Uterus (tissue), 4 donors: Measurements from ENCODE around the gene SLC7A5. TPM values are rescaled to one million over a fixed set of nuclear protein-coding genes. Genes with fewer than 3 reads are reported as not detected.

ENCODE experiments used
- DNase-seq, 2 donors: peaks; one replicate each; pipeline ENCODE4 v3.0.0-alpha.2; 2019 to 2020
- H3K27ac ChIP-seq, 2 donors: fragments of 200-600 bp; sonication (generic); 1 replicate in 1 of 2; 2 replicates in 1 of 2; pipeline ENCODE4 v1.5.1; 2016 to 2018
- H3K27me3 ChIP-seq, 2 donors: fragments of 200-600 bp; sonication (generic); one replicate each; pipeline ENCODE4 v1.5.1; 2018 to 2019; ENCODE audit warnings: control low read depth in 1 of 2
- H3K36me3 ChIP-seq, 2 donors: fragments of 200-600 bp; sonication (generic); one replicate each; pipeline ENCODE4 v1.5.1; 2019; ENCODE audit warnings: control low read depth in 1 of 2
- H3K4me1 ChIP-seq, 2 donors: fragments of 200-600 bp; sonication (generic); one replicate each; pipeline ENCODE4 v1.5.1; 2018 to 2019; ENCODE audit warnings: control low read depth in 1 of 2
- H3K4me3 ChIP-seq, 2 donors: fragments of 200-600 bp; sonication (generic); 1 replicate in 1 of 2; 2 replicates in 1 of 2; pipeline ENCODE4 v1.5.1; 2018 to 2019; ENCODE audit warnings: mild to moderate bottlenecking in 1 of 2
- H3K9me3 ChIP-seq, 2 donors: fragments of 200-600 bp; sonication (generic); one replicate each; pipeline ENCODE4 v1.5.1; 2019; ENCODE audit warnings: control low read depth in 1 of 2
- CTCF ChIP-seq, 4 experiments: fragments of 200-600 bp in 2 of 4; fragments of 450-650 bp in 2 of 4; sonication (generic) in 2 of 4; IDR thresholded peaks; one replicate each; pipeline ENCODE4 v1.5.1; 2016 to 2019; ENCODE audit warnings: antibody characterized with exemption in 4 of 4, mild to moderate bottlenecking in 2 of 4, moderate library complexity in 1 of 4
- POLR2A ChIP-seq, 2 donors: fragments of 450-650 bp; IDR thresholded peaks; one replicate each; pipeline ENCODE4 v1.6.1; 2016; ENCODE audit warnings: antibody characterized with exemption in 2 of 2, mild to moderate bottlenecking in 1 of 2, moderate library complexity in 1 of 2
- intact Hi-C: fragments of 100-400 bp; cut with DNase I; formaldehyde crosslinking; loops from one replicate; pipeline ENCODE4 v1.15.1; 2023; ENCODE audit warnings: low total_unique reads
- microRNA-seq: library from miRNA; unstranded; fragments of <30 nt; microRNA quantifications from one replicate; pipeline ENCODE4, GENCODE V29; 2016; ENCODE audit warnings: borderline microRNAs expressed, borderline replicate concordance
- small RNA-seq: library from RNA; depleted of rRNA; stranded (forward); fragments of <200 nt; gene quantifications from one replicate; pipeline ENCODE3, GENCODE V24; 2016
- total RNA-seq, 4 donors: library from RNA; depleted of rRNA in 3 of 4; stranded (reverse); fragments of >200 nt in 3 of 4; gene quantifications; one replicate each; pipeline versions ENCODE4 v1.1.0 to v1.2.4, GENCODE V29; 2014 to 2023
- donor health status: DM: yes; HTN: yes; CAD: no.

Gene SLC7A5
- total RNA-seq, 4 donors from 2014 or later: 0.88 to 2.0 (median 1.3) TPM; not detected in 1

- intact Hi-C loops: no loop called here
- DNase-seq: no peak
Measured at GRCh38 chr16:87784812-87785211, 84.5 kb downstream of the SLC7A5 start.

GRCh38 chr16:87782033-87782432 is 87.3 kb downstream of the SLC7A5 start:
- DNase-seq: no peak
- Histone ChIP-seq H3K4me3 (no peak overlapping the region), H3K36me3 (no peaks in the 10 kb centered on the region), H3K27me3 (no peaks in the 10 kb centered on the region), H3K4me1 (no peaks in the 10 kb centered on the region), H3K27ac (no peak overlapping the region), H3K9me3 (no peaks in the 10 kb centered on the region)
- TF ChIP-seq CTCF (IDR thresholded peaks at IDR 0.05) (no peak), POLR2A (IDR thresholded peaks at IDR 0.05) (no peak)
- intact Hi-C loops: no loop called here

More at GRCh38 chr16:87784812-87785211, 84.5 kb downstream of the SLC7A5 start:
- Histone ChIP-seq H3K36me3 (no peaks in the 10 kb centered on the region), H3K9me3 (no peaks in the 10 kb centered on the region), H3K27me3 (no peaks in the 10 kb centered on the region), H3K4me3 (no peak overlapping the region), H3K4me1 (no peaks in the 10 kb centered on the region), H3K27ac (no peak overlapping the region)
- TF ChIP-seq CTCF (IDR thresholded peaks at IDR 0.05) (no peak), POLR2A (IDR thresholded peaks at IDR 0.05) (no peak)

GRCh38 chr16:87780385-87780989 is 88.8 kb downstream of the SLC7A5 start:
- Histone ChIP-seq H3K4me1 (no peaks in the 10 kb centered on the region), H3K36me3 (no peaks in the 10 kb centered on the region), H3K27ac (no peak overlapping the region), H3K4me3 (no peak overlapping the region), H3K27me3 (no peaks in the 10 kb centered on the region), H3K9me3 (no peaks in the 10 kb centered on the region)
- TF ChIP-seq CTCF (IDR thresholded peaks at IDR 0.05) (no peak), POLR2A (IDR thresholded peaks at IDR 0.05) (no peak)
- DNase-seq: no peak
- intact Hi-C loops: no loop called here

Small RNAs within 50 kb of the gene (microRNA-seq; reads per million reads assigned to microRNA genes)
- gene MIR6775: not detected

Small RNAs within 50 kb of the gene (small RNA-seq; reads per million reads assigned to genes)
- gene MIR6775: not detected

Other genes starting within 250 kb of the SLC7A5 start
- 10 to 100 TPM; 25.1 to 49.2 (median 36.4) TPM for gene KLHDC4, start 103.5 kb downstream of the SLC7A5 start, total RNA-seq
- gene CA5A, start 67.0 kb upstream of the SLC7A5 start, total RNA-seq: not detected
- gene BANP, start 81.9 kb upstream of the SLC7A5 start, total RNA-seq: 10 to 100 TPM in 3 of 4 donors, 1 to 10 TPM in 1; 7.4 to 45.5 (median 20.3) TPM